Suprapubic skin (tissue), 3 donors: ENCODE data around the gene LRRC8D.

Experiments used
- CTCF ChIP-seq, 2 donors: fragments of 200-600 bp in 1 of 2; fragments of 450-650 bp in 1 of 2; sonication (generic) in 1 of 2; IDR thresholded peaks; one replicate each; pipeline ENCODE4 v1.5.1; 2016 to 2019; ENCODE audit warnings: antibody characterized with exemption in 2 of 2, mild to moderate bottlenecking in 1 of 2, moderate library complexity in 1 of 2
- POLR2A ChIP-seq, 2 donors: fragments of 450-650 bp; IDR thresholded peaks; one replicate each; pipeline ENCODE4 v1.6.1; 2017; ENCODE audit warnings: antibody characterized with exemption in 2 of 2, mild to moderate bottlenecking in 2 of 2, moderate library complexity in 2 of 2

- TF ChIP-seq POLR2A (IDR thresholded peaks at IDR 0.05), result no peak
- TF ChIP-seq CTCF (IDR thresholded peaks at IDR 0.05), result no peak
Observed at GRCh38 chr1:89974696-89975470, 154.1 kb downstream of the LRRC8D start.
